Neural progenitor cell (in vitro differentiated cells): ENCODE results near the gene RBKS.

Source experiments
- EZH2 ChIP-seq: fragments of 200-600 bp; sonication (generic); IDR thresholded peaks from 2 replicates; pipeline ENCODE4 v1.6.1; 2017; ENCODE audit warnings: antibody characterized with exemption, mild to moderate bottlenecking, moderate library complexity
- TF ChIP-seq, protein P1 (sequence below): fragments of 200-600 bp; sonication (generic); IDR thresholded peaks from 2 replicates; pipeline ENCODE4 v1.5.1; 2017; ENCODE audit warnings: antibody characterized with exemption, mild to moderate bottlenecking

DNA sequence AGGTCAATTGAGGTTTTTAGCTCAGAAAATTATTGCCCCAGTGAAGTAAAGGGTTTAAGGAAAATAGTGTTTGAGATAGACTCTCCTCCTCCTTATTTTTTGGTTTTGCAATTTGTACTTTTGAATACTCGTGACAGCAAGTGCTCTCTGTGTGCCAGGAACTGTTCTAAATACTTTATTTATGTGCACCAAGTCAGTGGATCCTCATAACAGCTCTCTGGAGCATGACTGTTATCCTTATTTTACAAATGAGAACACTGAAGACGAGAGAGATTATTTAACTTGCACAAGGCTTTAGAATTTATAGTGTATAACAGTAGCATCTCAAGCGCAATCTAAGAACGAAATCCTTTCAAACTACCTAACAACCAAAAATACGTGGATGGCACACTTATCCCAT is 25.0 kb upstream of the RBKS start:
- TF ChIP-seq, protein P1, sequence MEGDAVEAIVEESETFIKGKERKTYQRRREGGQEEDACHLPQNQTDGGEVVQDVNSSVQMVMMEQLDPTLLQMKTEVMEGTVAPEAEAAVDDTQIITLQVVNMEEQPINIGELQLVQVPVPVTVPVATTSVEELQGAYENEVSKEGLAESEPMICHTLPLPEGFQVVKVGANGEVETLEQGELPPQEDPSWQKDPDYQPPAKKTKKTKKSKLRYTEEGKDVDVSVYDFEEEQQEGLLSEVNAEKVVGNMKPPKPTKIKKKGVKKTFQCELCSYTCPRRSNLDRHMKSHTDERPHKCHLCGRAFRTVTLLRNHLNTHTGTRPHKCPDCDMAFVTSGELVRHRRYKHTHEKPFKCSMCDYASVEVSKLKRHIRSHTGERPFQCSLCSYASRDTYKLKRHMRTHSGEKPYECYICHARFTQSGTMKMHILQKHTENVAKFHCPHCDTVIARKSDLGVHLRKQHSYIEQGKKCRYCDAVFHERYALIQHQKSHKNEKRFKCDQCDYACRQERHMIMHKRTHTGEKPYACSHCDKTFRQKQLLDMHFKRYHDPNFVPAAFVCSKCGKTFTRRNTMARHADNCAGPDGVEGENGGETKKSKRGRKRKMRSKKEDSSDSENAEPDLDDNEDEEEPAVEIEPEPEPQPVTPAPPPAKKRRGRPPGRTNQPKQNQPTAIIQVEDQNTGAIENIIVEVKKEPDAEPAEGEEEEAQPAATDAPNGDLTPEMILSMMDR = no peak
- TF ChIP-seq EZH2 = no peak
